ENCODE results near the gene CDHR5.

The CDHR5 gene

DNA sequence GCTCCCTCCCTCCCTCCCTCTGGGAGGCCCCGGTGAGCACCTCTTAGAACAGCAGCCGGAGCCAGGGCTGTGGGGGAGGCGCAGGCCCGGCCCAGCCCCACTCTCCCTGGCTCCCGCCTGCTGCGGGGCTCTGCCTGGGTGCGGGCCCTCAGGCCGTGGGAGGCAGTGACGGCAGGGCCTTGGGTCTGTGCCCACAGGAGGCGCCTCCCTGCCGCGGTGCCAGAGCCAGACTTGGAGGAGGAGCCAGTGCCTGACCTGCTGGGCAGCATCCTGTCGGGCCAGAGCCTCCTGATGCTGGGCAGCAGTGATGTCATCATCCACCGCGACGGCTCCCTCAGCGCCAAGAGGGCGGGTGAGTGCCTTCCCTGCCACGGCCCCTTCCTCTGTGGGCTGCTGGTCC lies 18.5 kb downstream of the CDHR5 start:
- TF ChIP-seq YY1 (IDR thresholded peaks at IDR 0.05; ENCODE audit: insufficient read depth, insufficient read length) (no peak), SUZ12 (IDR thresholded peaks at IDR 0.05; ENCODE audit: extremely low read depth, insufficient read depth, insufficient read length) (no peak), ZNF274 (IDR thresholded peaks at IDR 0.05; ENCODE audit: low read depth, low read length) (no peak)
- no peak overlapping the region for H3K9ac ChIP-seq (ENCODE audit: insufficient read length, low read depth)
- H3K4me3 ChIP-seq (ENCODE audit: insufficient read length, low read depth), result no peak overlapping the region
- H3K36me3 ChIP-seq (ENCODE audit: insufficient read depth, insufficient read length, low read length), result peaks cover 97% of the 10 kb centered on the region
- no peaks in the 10 kb centered on the region for H3K27me3 ChIP-seq (ENCODE audit: insufficient read depth, insufficient read length)
- DNase-seq (ENCODE audit: low read depth, low spot score), result no peak
- peaks cover 14% of the 10 kb centered on the region for H3K4me1 ChIP-seq (ENCODE audit: insufficient read depth, insufficient read length)
- no peaks in the 10 kb centered on the region for H3K9me3 ChIP-seq (ENCODE audit: insufficient read depth, low read length)

GRCh38 chr11:605286-606129 lies 19.2 kb downstream of the CDHR5 start:
- TF ChIP-seq ZNF274 (IDR thresholded peaks at IDR 0.05; ENCODE audit: low read depth, low read length) (no peak), SUZ12 (IDR thresholded peaks at IDR 0.05; ENCODE audit: extremely low read depth, insufficient read depth, insufficient read length) (no peak)
- Histone ChIP-seq H3K9me3 (ENCODE audit: insufficient read depth, low read length) (no peaks in the 10 kb centered on the region), H3K4me3 (ENCODE audit: insufficient read length, low read depth) (no peak overlapping the region), H3K27me3 (ENCODE audit: insufficient read depth, insufficient read length) (no peaks in the 10 kb centered on the region), H3K4me1 (ENCODE audit: insufficient read depth, insufficient read length) (peaks cover 12% of the 10 kb centered on the region), H3K36me3 (ENCODE audit: insufficient read depth, insufficient read length, low read length) (peaks cover 94% of the 10 kb centered on the region), H3K9ac (ENCODE audit: insufficient read length, low read depth) (no peak overlapping the region)
- no peak for DNase-seq (ENCODE audit: low read depth, low spot score)

DNA sequence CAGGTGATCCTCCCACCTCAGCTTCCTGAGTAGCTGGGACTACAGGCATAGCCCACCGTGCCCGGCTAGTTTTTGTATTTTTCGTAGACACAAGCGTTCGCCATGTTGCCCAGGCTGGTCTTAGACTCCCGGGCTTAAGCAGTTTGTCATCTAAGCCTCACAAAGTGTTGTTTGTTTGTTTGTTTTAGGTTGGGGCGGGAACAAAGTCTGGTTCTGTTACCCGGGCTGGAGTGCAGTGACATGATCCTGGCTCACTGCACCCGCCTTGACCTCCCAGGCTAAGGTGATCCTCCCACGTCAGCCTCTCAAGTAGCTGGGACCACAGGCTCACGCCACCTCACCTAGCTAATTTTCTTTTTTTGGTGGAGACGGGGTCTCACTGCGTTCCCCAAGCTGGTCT lies 21.6 kb downstream of the CDHR5 start:
- Histone ChIP-seq H3K36me3 (ENCODE audit: insufficient read depth, insufficient read length, low read length) (peaks cover 89% of the 10 kb centered on the region), H3K4me3 (ENCODE audit: insufficient read length, low read depth) (no peak overlapping the region), H3K9me3 (ENCODE audit: insufficient read depth, low read length) (no peaks in the 10 kb centered on the region), H3K9ac (ENCODE audit: insufficient read length, low read depth) (no peak overlapping the region), H3K27me3 (ENCODE audit: insufficient read depth, insufficient read length) (no peaks in the 10 kb centered on the region), H3K4me1 (ENCODE audit: insufficient read depth, insufficient read length) (peaks cover 12% of the 10 kb centered on the region)
- TF ChIP-seq YY1 (IDR thresholded peaks at IDR 0.05; ENCODE audit: insufficient read depth, insufficient read length), result no peak
- no peak for TF ChIP-seq SUZ12 (IDR thresholded peaks at IDR 0.05; ENCODE audit: extremely low read depth, insufficient read depth, insufficient read length)
- TF ChIP-seq ZNF274 (IDR thresholded peaks at IDR 0.05; ENCODE audit: low read depth, low read length), result no peak
- no peak for DNase-seq (ENCODE audit: low read depth, low spot score)

- no peak for DNase-seq (ENCODE audit: low read depth, low spot score)
- H3K27me3 ChIP-seq (ENCODE audit: insufficient read depth, insufficient read length), result no peaks in the 10 kb centered on the region
- no peak overlapping the region for H3K9ac ChIP-seq (ENCODE audit: insufficient read length, low read depth)
- H3K4me1 ChIP-seq (ENCODE audit: insufficient read depth, insufficient read length), result peaks cover 12% of the 10 kb centered on the region
- no peak overlapping the region for H3K4me3 ChIP-seq (ENCODE audit: insufficient read length, low read depth)
- peaks cover 88% of the 10 kb centered on the region for H3K36me3 ChIP-seq (ENCODE audit: insufficient read depth, insufficient read length, low read length)
- TF ChIP-seq YY1 (IDR thresholded peaks at IDR 0.05; ENCODE audit: insufficient read depth, insufficient read length), result no peak
- no peaks in the 10 kb centered on the region for H3K9me3 ChIP-seq (ENCODE audit: insufficient read depth, low read length)
These were observed 23.0 kb downstream of the CDHR5 start for GRCh38 chr11:601573-602245.

GRCh38 chr11:598005-598680 lies 26.6 kb downstream of the CDHR5 start:
- peaks cover 6% of the 10 kb centered on the region for H3K4me1 ChIP-seq (ENCODE audit: insufficient read depth, insufficient read length)
- no peak for DNase-seq (ENCODE audit: low read depth, low spot score)
- no peak overlapping the region for H3K9ac ChIP-seq (ENCODE audit: insufficient read length, low read depth)
- H3K36me3 ChIP-seq (ENCODE audit: insufficient read depth, insufficient read length, low read length), result peaks cover 90% of the 10 kb centered on the region
- TF ChIP-seq SUZ12 (IDR thresholded peaks at IDR 0.05; ENCODE audit: extremely low read depth, insufficient read depth, insufficient read length) (no peak), YY1 (IDR thresholded peaks at IDR 0.05; ENCODE audit: insufficient read depth, insufficient read length) (no peak), ZNF274 (IDR thresholded peaks at IDR 0.05; ENCODE audit: low read depth, low read length) (no peak)
- no peak overlapping the region for H3K4me3 ChIP-seq (ENCODE audit: insufficient read length, low read depth)
- H3K9me3 ChIP-seq (ENCODE audit: insufficient read depth, low read length), result no peaks in the 10 kb centered on the region
- no peaks in the 10 kb centered on the region for H3K27me3 ChIP-seq (ENCODE audit: insufficient read depth, insufficient read length)

DNA sequence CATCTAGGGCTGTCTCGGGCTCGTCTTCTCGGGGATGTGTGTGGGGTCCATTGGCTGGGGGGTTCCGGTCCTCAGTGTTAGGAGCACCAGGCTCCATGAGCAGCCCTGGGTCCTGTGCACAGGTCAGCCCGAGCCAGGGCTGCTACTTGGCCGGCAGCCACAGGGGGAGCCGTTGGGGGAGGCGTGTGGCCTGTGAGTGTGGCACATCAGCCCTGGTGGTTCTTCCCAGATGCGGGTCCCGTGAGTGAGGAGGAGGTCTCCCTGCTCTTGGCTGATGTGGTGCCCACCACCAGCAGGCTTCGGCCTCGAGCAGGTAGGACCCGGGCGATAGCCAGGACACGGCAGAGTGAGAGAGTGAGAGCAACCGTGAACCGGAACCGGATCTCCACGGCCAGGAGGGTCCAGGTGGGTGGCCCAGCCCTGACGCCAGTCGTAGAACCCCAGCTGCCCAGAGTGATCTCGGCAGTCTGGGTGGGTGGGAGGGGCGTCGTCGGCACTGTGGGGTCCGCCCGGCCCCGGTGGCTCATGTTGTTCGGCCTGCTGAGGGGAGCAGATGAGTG lies 27.5 kb downstream of the CDHR5 start:
- Histone ChIP-seq H3K9me3 (ENCODE audit: insufficient read depth, low read length) (no peaks in the 10 kb centered on the region), H3K4me1 (ENCODE audit: insufficient read depth, insufficient read length) (peaks cover 6% of the 10 kb centered on the region), H3K4me3 (ENCODE audit: insufficient read length, low read depth) (no peak overlapping the region), H3K27me3 (ENCODE audit: insufficient read depth, insufficient read length) (no peaks in the 10 kb centered on the region), H3K36me3 (ENCODE audit: insufficient read depth, insufficient read length, low read length) (peaks cover 91% of the 10 kb centered on the region), H3K9ac (ENCODE audit: insufficient read length, low read depth) (no peak overlapping the region)
- no peak for DNase-seq (ENCODE audit: low read depth, low spot score)
- TF ChIP-seq ZNF274 (IDR thresholded peaks at IDR 0.05; ENCODE audit: low read depth, low read length), result no peak
- no peak for TF ChIP-seq SUZ12 (IDR thresholded peaks at IDR 0.05; ENCODE audit: extremely low read depth, insufficient read depth, insufficient read length)
- no peak for TF ChIP-seq YY1 (IDR thresholded peaks at IDR 0.05; ENCODE audit: insufficient read depth, insufficient read length)

DNA sequence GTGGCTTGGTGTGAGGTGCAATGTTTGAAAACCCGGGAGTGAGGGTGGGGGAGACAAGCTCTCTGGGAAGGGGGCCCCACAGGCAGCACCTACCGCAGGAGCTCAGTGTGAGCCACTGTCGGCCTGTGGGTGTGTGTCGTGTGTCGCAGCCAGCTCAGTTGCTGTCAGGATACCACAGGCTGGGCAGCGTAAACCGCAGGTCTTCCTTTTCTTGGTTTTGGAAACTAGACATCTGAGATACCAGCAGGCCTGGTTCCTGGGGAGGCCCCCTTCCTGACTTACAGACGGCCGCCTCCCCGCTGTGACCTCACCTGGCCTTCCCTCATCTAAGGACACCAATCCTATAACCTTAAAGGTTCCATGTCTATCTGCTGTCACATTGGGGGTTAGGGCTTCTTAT lies 28.4 kb downstream of the CDHR5 start:
- no peaks in the 10 kb centered on the region for H3K27me3 ChIP-seq (ENCODE audit: insufficient read depth, insufficient read length)
- H3K4me1 ChIP-seq (ENCODE audit: insufficient read depth, insufficient read length), result peaks cover 6% of the 10 kb centered on the region
- no peak for DNase-seq (ENCODE audit: low read depth, low spot score)
- TF ChIP-seq SUZ12 (IDR thresholded peaks at IDR 0.05; ENCODE audit: extremely low read depth, insufficient read depth, insufficient read length), result no peak
- TF ChIP-seq ZNF274 (IDR thresholded peaks at IDR 0.05; ENCODE audit: low read depth, low read length), result no peak
- TF ChIP-seq YY1 (IDR thresholded peaks at IDR 0.05; ENCODE audit: insufficient read depth, insufficient read length), result no peak
- H3K9me3 ChIP-seq (ENCODE audit: insufficient read depth, low read length), result no peaks in the 10 kb centered on the region
- H3K36me3 ChIP-seq (ENCODE audit: insufficient read depth, insufficient read length, low read length), result peaks cover 90% of the 10 kb centered on the region
- no peak overlapping the region for H3K9ac ChIP-seq (ENCODE audit: insufficient read length, low read depth)
- H3K4me3 ChIP-seq (ENCODE audit: insufficient read length, low read depth), result no peak overlapping the region
